Loucy (cell line): ENCODE data around the gene ADIPOR2.

Source experiments
- CTCF ChIP-seq: fragments of 200-600 bp; sonication (generic); conservative IDR thresholded peaks from 2 replicates; pipeline ENCODE4 v1.5.1; 2014; ENCODE audit warnings: mild to moderate bottlenecking, antibody characterized with exemption, low read length
- EZH2phosphoT487 ChIP-seq: fragments of 200-600 bp; IDR thresholded peaks from 2 replicates; pipeline ENCODE4 v1.6.1; 2018; ENCODE audit warnings: antibody characterized with exemption, mild to moderate bottlenecking, moderate library complexity, borderline replicate concordance

GRCh38 chr12:1820191-1820895, 129.5 kb downstream of the ADIPOR2 start, which contains the start of gene LRTM2:
- TF ChIP-seq CTCF, result no peak
- TF ChIP-seq EZH2phosphoT487, result no peak
